GM21381 (cell line): Measurements from ENCODE around the gene DYNLT5.
"Not testable (repeated sequence)": the region's sequence is repeated elsewhere in the genome, so short reads cannot be mapped to it uniquely, and the experiment has no call there.

Experiments
- ATAC-seq: cut with Tn5 transposase; IDR thresholded peaks from one replicate; pipeline ENCODE4 v1.9.1; 2021; ENCODE audit warnings: mild to moderate bottlenecking, moderate library complexity; ENCODE audit not compliant: unreplicated experiment

Gene DYNLT5

DNA sequence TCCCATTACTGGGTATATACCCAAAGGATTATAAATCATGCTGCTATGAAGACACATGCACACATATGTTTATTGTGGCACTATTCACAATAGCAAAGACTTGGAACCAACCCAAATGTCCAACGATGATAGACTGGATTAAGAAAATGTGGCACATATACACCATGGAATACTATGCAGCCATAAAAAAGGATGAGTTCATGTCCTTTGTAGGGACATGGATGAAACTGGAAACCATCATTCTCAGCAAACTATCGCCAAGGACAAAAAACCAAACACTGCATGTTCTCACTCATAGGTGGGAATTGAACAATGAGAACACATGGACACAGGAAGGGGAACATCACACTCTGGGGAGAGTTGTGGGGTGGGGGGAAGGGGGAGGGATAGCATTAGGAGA lies 33.5 kb downstream of the DYNLT5 start:
- ATAC-seq, result not testable (repeated sequence)

GRCh38 chr1:66787641-66788040 lies 35.4 kb downstream of the DYNLT5 start:
- no peak for ATAC-seq

- no peak for ATAC-seq
These were observed 36.1 kb downstream of the DYNLT5 start for GRCh38 chr1:66788231-66788939.

- ATAC-seq, result no peak
These were observed 39.7 kb downstream of the DYNLT5 start for GRCh38 chr1:66791621-66792610.

- not testable (repeated sequence) for ATAC-seq
These were observed 43.6 kb downstream of the DYNLT5 start for GRCh38 chr1:66795839-66796238.

GRCh38 chr1:66809245-66809644 lies 57.0 kb downstream of the DYNLT5 start:
- no peak for ATAC-seq

DNA sequence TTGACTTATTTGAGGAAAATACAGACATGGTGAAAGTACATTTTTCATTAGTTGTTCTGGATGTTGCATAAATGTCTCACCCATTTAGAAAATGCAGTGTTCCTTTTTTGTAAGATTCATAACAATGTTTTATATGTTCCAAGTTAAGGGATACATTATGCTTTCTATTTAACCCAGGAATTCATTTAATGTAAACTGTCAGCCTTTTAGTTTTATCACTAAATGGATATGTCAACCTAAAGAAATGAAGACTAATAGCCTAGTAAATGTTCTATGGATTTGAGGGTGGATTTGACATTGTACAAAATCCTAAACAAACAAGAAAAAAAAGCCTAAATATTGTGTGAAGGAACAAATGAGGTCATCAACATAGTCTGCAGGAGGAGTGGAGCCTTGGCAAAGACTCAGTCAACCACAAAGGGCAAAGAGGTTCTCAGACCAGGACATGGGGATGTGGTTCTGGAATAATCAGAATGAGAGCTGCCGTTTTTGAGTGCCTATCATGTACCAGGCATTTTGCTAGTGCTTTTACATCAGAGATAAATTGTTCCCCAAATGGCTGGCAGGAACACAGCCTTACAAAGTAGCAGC lies 57.6 kb downstream of the DYNLT5 start:
- ATAC-seq, result no peak

DNA sequence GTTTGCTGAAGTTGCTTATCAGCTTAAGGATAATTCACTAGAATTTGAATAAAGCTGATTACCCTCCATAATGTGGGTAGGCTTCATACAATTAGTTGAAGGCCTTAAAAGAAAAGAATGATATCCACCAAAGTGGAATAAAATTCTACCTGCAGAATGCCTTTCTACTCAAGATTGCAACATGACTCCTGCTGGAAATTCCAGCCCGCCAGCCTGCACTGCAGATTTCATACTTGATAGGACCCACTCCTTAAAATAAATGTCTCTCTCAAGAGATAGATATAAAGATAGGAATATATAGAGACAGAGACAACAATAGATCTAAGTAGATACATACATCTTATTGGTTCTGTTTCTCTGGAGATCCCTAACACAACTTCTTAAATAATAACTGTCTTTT lies 72.5 kb downstream of the DYNLT5 start:
- ATAC-seq, result no peak
